COLO668 (cell line): Measurements from ENCODE around the gene CHRD.

Source experiments
- DNase-seq: peaks from one replicate; lab custom pipeline; 2025; ENCODE audit not compliant: unreplicated experiment; lab: John Stamatoyannopoulos, UW

CHRD gene

DNA sequence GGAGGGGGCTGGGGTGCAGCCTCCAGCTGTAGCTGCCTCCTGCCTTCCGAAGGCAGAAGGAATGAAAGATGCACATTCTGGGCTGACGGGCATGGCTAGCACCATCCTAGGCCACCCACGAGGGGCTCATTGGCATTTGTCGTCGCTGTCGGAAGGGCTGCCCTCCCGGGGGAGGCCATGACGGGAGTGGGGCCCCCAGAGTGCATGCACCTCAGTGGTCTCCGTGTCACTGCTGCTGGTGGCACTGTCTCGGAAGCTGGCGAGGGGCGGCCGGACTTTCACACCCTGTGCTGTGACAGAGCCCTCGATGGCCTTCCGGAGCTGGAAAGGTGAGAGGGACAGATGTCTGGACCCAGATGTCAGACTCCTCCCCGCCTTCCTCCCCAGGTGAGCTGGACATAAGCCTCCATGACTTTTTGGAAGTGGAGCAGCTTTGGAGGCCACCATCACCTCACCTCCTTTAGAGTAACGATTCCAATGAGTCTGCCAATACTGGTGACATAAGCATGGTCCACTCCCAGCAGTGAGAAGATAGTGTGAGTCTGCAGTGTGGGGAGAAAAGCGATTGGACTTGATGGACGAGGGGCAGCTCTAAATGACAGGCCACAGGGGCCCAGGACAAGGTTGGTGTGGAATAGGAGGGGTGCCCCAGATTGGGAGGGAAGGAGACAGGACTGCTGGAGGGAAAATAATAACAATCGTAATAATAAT is 33.2 kb upstream of the CHRD start:
- no peak for DNase-seq

- no peak for DNase-seq
Observed at GRCh38 chr3:184347321-184348056, 32.4 kb upstream of the CHRD start.

GRCh38 chr3:184348057-184348382 is 31.8 kb upstream of the CHRD start:
- no peak for DNase-seq

DNA sequence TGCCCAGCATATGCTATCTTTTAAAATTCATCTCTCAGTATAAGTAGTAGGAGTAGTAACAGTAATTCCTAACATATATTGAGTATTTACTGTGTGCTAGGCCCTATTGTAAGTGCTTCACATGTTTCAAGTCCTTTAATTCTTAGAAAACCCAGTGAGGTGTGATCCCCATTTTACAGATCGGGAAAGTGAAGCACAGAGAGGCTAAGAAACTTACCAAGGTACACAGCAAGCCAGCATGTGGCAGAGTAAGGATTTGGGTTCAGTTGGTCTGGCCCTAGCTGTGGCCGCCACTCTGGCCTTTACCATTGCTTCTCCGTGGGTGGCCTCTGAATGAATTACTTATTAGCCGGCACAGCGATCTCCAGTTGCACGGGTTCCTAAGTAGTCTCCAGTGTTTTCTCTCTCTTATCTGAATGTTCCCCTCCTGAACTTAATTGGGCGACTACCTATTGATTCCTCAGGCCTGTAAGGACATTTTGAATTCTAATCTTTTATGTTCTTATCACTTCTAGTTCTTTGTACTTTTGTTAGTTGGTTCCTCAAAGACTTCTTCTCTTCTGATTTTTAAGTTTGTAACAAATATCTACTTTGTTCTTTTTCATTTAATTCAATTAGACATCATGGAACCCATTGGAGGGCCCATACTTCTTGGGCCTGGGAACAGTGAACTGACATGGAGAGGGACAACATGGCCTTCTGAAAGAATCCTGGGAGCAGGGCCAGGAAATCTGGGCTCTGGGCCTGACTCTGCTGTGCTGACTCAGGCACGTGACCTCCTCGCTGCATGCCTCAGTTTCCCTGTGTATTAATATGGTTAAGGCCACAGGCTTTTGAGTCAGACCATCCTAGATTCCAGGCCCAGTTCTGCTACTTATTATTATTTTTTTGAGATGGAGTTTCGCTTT is 30.0 kb upstream of the CHRD start:
- DNase-seq, result no peak

DNA sequence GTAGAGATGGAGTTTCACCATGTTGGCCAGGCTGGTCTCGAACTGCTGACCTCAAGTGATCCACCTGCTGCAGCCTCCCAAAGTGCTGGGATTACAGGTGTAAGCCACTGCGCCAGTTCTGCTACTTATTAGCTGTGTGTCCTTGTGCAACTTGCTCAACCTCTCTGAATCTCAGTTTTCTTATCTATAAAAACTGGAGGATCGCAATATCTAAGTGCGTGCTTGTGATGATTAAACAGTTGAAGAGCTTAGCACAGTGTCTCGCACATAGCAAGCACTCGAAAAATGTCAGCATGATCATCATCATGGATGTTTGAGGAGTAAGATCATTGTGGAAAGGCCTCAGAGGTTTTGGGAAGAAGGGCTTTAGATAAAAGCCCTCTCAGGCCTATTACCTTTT is 29.2 kb upstream of the CHRD start:
- no peak for DNase-seq

GRCh38 chr3:184351511-184352148 is 28.2 kb upstream of the CHRD start:
- DNase-seq, result no peak

GRCh38 chr3:184352149-184352785 is 27.6 kb upstream of the CHRD start:
- DNase-seq, result no peak

DNA sequence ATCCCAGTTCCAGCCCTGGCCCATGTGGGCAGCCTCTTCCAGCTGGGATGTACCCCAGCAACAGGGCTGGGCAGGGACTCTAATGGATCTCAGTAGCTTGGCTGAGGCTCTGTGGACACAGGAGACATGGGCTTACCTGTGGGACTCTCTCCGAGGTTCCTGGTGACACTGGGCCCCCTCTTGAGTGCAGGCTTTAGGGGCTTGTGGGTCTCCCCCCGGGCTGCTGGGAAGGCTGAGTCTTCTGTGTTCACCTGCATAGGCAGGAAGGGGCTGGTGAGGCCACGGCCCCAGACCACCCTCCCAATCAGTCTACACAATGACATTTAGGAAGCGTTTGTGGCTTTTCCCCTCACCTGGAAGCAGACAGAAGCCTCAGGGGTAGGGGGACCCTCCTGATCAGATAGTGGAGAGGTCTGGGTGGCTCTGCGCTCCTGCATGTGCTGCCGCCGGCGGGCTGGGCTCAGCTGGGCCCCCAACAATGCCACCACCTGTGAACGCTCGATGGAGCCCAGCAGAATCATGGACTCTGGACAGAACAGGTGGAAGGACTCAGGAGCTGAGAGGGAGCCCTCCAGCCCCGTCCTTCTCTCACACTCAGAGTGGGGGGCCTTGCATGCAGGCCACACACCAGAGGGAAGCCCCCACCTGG is 26.8 kb upstream of the CHRD start:
- DNase-seq, result no peak

DNA sequence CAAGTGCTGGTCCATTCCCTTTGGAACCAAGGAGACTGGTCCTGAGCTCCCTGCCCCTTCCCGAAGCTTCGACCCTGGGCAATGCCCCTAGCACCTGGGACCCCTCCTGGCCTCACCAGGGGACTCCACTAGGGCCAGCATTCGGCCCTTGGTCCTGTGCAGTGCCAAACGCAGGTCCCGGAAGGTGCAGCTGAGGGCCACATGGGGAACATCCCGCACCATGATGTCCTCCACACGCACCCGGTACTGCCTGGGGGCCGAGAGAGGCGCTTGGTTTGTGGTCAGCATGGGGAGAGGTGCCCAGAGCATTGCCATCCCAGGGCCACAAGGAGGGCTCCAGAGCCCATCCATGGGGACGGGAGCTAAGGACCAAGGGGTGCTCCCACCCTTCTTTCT is 26.3 kb upstream of the CHRD start:
- no peak for DNase-seq

DNA sequence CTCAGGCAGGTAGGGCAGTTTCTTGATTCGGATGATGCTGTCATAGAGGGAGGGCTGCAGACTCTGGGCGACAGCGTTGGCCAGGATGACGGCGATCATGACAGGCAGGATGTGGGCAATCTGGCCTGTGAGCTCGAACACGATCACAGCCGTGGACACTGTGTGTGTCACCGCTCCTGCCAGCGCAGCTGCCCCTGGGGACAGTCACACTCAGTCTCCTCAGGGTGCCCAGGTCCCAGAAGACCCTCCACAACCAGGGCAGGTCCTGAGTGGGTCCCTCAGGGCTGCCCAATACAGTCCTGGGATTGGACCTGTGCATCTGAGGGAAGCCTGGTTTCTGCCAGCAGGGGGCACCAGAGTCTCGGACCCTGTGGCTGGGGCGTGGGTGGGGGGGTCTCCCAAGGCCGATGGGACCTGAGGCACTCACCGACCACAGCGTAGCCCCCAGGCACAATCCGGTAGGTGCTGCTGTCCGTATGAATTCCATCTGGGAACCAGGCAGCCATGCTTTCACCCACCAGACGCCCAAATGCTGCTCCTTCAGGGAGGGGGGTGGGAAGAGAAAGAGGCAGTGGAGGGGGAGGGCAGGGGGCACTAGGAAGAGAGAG is 25.6 kb upstream of the CHRD start:
- DNase-seq, result peak; percentile 20

- DNase-seq, result no peak
Observed at GRCh38 chr3:184354754-184355153, 25.1 kb upstream of the CHRD start.

DNA sequence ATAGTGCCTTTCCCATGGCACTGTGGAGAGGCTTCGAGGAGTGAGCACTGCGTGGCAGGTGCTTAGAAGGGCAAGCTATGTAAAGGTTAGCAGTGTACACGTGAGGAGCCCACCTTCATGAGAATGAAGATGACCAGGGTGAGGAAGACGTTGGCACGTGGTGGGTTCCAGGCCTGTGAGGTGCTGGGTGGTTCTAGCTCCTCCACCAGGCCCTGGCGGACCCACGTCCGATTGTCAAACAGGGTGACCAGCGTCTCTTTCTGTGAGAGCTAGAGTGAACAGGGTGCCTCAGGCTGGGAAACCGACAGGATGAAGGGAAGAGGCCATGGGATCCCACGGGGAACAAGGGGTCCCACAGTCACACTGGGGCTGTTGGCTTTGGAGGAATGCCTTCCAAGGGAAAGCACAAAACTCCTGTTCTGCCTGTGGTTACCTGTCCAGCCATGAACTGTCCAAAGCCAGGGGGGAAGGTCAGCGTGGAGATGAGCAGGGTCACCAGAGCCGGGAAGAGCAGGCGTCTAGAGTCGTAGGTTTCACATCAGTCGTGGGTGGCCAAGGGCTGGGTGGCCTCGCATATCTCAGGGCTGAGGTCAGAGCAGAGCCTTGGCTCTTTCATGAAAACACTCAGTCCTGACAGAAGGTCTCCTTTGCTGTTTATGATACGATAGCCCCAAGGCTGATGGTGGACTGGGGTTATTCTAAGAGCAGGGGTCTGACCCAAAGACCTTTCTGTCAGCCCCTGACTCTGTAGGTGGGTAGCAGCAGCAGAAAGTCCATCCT is 24.4 kb upstream of the CHRD start:
- no peak for DNase-seq

- no peak for DNase-seq
Observed at GRCh38 chr3:184357248-184358123, 22.4 kb upstream of the CHRD start.

DNA sequence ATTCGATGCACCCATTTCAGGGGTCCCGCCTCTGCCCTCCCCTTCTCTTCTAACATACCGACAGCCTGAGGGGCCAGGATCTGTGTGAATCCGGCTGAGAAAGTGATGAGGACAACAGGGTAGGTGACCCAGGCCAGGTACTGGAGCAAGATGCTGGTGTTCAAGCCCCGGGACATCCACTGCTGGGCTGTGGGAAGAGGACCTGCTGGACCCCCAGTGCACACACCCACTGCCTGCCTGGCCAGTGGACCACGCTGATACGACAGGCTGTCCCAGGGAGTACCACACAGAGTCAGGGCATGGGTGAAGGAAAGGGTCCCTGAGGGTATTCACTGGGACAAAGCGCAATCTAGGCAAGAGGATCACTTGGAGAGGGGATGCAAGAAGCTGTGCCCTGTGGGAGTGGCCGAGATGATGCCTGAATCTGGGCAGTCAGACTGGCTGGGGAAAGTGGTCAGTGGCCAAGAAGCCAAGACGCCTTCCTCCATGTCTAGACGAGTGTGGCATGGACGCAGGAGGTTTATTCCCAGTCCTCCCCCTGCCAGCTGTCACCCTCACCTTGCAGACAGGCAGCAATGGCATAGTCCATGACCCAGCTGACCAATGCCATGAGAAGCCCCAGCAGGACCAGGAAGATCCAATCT is 21.6 kb upstream of the CHRD start:
- no peak for DNase-seq

GRCh38 chr3:184358921-184359350 is 20.9 kb upstream of the CHRD start:
- no peak for DNase-seq

- DNase-seq, result no peak
Observed at GRCh38 chr3:184359610-184360009, 20.2 kb upstream of the CHRD start.

GRCh38 chr3:184360070-184360928 is 19.6 kb upstream of the CHRD start:
- no peak for DNase-seq
